BE2C (cell line): ENCODE data around the gene CCL11. TPM values are rescaled to one million over a fixed set of nuclear protein-coding genes. Genes with fewer than 3 reads are reported as not detected.

ENCODE experiments used
- DNase-seq: peaks from one replicate; pipeline ENCODE4 v3.0.0-alpha.2; 2020
- H3K27me3 ChIP-seq: fragments of 250-450 bp; sonication (Bioruptor Pico); 2 replicates; pipeline ENCODE4 v1.5.1; 2020; ENCODE audit warnings: mild to moderate bottlenecking
- H3K36me3 ChIP-seq: fragments of 250-450 bp; sonication (Bioruptor Pico); 2 replicates; pipeline ENCODE4 v1.5.1; 2020; ENCODE audit warnings: mild to moderate bottlenecking
- H3K4me1 ChIP-seq: fragments of 250-450 bp; sonication (Bioruptor Pico); 2 replicates; pipeline ENCODE4 v1.5.1; 2020
- H3K4me3 ChIP-seq: 2 replicates; pipeline ENCODE4 v1.5.1; 2011; ENCODE audit warnings: low read depth, low read length
- H3K9me3 ChIP-seq: fragments of 250-450 bp; sonication (Bioruptor Pico); 2 replicates; pipeline ENCODE4 v1.5.1; 2020
- CTCF ChIP-seq: IDR thresholded peaks from 2 replicates; pipeline ENCODE4 v1.5.1; 2012; ENCODE audit warnings: mild to moderate bottlenecking, low read depth, low read length
- polyA plus RNA-seq: library from polyadenylated mRNA; unstranded; fragments of >200 nt; gene quantifications from one replicate; pipeline ENCODE4 v1.2.1, GENCODE V29; 2012; ENCODE audit warnings: low read depth, missing spikeins; ENCODE audit not compliant: insufficient read length, insufficient read depth

CCL11 gene
- not detected for polyA plus RNA-seq

- DNase-seq: no peak
- Histone ChIP-seq H3K4me1 (no peaks in the 10 kb centered on the region), H3K27me3 (peaks cover 5% of the 10 kb centered on the region; the same call in 1 of the 2 replicates), H3K9me3 (no peaks in the 10 kb centered on the region), H3K4me3 (no peak within 1 kb of the TSS), H3K36me3 (no peaks in the 10 kb centered on the region)
- no peak for TF ChIP-seq CTCF
Observed at GRCh38 chr17:34285286-34285792, at the start of gene CCL11. Gene CCL11, plus strand, starts transcription at chr17:34285742. Its CDS starts 67 bp downstream, at chr17:34285809.

- H3K4me1 ChIP-seq: no peaks in the 10 kb centered on the region
- no peak for DNase-seq
- no peaks in the 10 kb centered on the region for H3K9me3 ChIP-seq
- H3K4me3 ChIP-seq: no peak overlapping the region
- peaks cover 7% of the 10 kb centered on the region; the same call in 1 of the 2 replicates for H3K27me3 ChIP-seq
- TF ChIP-seq CTCF: no peak
- no peaks in the 10 kb centered on the region for H3K36me3 ChIP-seq
Observed at GRCh38 chr17:34236281-34236892, 49.2 kb upstream of the CCL11 start.

GRCh38 chr17:34237458-34237857 is 48.1 kb upstream of the CCL11 start:
- no peak overlapping the region for H3K4me3 ChIP-seq
- no peak for TF ChIP-seq CTCF
- no peak for DNase-seq
- no peaks in the 10 kb centered on the region for H3K4me1 ChIP-seq
- no peaks in the 10 kb centered on the region for H3K9me3 ChIP-seq
- H3K36me3 ChIP-seq: no peaks in the 10 kb centered on the region
- peaks cover 6% of the 10 kb centered on the region; the same call in 1 of the 2 replicates for H3K27me3 ChIP-seq

GRCh38 chr17:34241062-34241461 is 44.5 kb upstream of the CCL11 start:
- H3K9me3 ChIP-seq: no peaks in the 10 kb centered on the region
- H3K4me3 ChIP-seq: no peak overlapping the region
- no peaks in the 10 kb centered on the region for H3K36me3 ChIP-seq
- no peak for DNase-seq
- H3K4me1 ChIP-seq: no peaks in the 10 kb centered on the region
- peaks cover 17% of the 10 kb centered on the region for H3K27me3 ChIP-seq
- TF ChIP-seq CTCF: no peak

GRCh38 chr17:34242587-34243363 is 42.8 kb upstream of the CCL11 start:
- no peaks in the 10 kb centered on the region for H3K36me3 ChIP-seq
- no peaks in the 10 kb centered on the region for H3K9me3 ChIP-seq
- H3K27me3 ChIP-seq: peaks cover 20% of the 10 kb centered on the region
- no peaks in the 10 kb centered on the region for H3K4me1 ChIP-seq
- DNase-seq: no peak
- TF ChIP-seq CTCF: no peak
- no peak overlapping the region for H3K4me3 ChIP-seq
